ENCODE data around the gene TMEM51. TPM values are rescaled to one million over a fixed set of nuclear protein-coding genes. Genes with fewer than 3 reads are reported as not detected.

TMEM51 gene
- total RNA-seq, 1 donor from 2014 or later, result 0.81 TPM

- Mint-ChIP-seq H3K27ac (ENCODE audit: unreplicated experiment) (no peak overlapping the region), H3K4me3 (ENCODE audit: unreplicated experiment) (no peak overlapping the region), H3K4me1 (ENCODE audit: unreplicated experiment) (peaks cover 6% of the 10 kb centered on the region), H3K9me3 (ENCODE audit: unreplicated experiment) (no peaks in the 10 kb centered on the region), H3K36me3 (ENCODE audit: unreplicated experiment) (no peaks in the 10 kb centered on the region), H3K27me3 (ENCODE audit: unreplicated experiment) (peaks cover 13% of the 10 kb centered on the region)
- DNase-seq (ENCODE audit: extremely low spot score, unreplicated experiment), result no peak
- TF ChIP-seq, protein P1, sequence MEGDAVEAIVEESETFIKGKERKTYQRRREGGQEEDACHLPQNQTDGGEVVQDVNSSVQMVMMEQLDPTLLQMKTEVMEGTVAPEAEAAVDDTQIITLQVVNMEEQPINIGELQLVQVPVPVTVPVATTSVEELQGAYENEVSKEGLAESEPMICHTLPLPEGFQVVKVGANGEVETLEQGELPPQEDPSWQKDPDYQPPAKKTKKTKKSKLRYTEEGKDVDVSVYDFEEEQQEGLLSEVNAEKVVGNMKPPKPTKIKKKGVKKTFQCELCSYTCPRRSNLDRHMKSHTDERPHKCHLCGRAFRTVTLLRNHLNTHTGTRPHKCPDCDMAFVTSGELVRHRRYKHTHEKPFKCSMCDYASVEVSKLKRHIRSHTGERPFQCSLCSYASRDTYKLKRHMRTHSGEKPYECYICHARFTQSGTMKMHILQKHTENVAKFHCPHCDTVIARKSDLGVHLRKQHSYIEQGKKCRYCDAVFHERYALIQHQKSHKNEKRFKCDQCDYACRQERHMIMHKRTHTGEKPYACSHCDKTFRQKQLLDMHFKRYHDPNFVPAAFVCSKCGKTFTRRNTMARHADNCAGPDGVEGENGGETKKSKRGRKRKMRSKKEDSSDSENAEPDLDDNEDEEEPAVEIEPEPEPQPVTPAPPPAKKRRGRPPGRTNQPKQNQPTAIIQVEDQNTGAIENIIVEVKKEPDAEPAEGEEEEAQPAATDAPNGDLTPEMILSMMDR (IDR thresholded peaks at IDR 0.05), result no peak
Measured at GRCh38 chr1:15187175-15188129, 33.9 kb downstream of the TMEM51 start.

DNA sequence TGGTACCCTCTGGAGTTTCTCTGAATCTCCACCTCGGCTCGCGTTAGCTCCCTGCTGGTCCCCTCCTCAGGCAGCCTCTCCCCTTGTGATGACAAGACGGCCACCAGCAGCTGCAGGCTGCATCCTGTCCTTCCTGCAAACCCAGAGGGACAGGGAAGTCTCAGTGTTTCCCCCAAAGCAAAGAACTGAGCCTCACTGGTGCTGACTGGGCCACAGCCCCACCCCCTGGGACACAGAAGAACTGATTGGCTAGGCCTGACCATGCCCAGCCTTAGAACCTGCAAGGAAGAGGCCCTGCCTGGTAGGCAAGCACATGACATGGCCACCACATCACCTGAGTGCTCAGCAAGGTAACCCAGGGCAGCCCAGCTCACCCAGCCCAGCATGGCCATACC lies 34.6 kb downstream of the TMEM51 start:
- H3K27me3 Mint-ChIP-seq (ENCODE audit: unreplicated experiment), result peaks cover 13% of the 10 kb centered on the region
- DNase-seq (ENCODE audit: extremely low spot score, unreplicated experiment), result no peak
- no peak overlapping the region for H3K27ac Mint-ChIP-seq (ENCODE audit: unreplicated experiment)
- TF ChIP-seq, protein P1 (IDR thresholded peaks at IDR 0.05), result no peak
- peaks cover 6% of the 10 kb centered on the region for H3K4me1 Mint-ChIP-seq (ENCODE audit: unreplicated experiment)
- H3K36me3 Mint-ChIP-seq (ENCODE audit: unreplicated experiment), result no peaks in the 10 kb centered on the region
- H3K4me3 Mint-ChIP-seq (ENCODE audit: unreplicated experiment), result no peak overlapping the region
- H3K9me3 Mint-ChIP-seq (ENCODE audit: unreplicated experiment), result no peaks in the 10 kb centered on the region

GRCh38 chr1:15188678-15189077 lies 35.1 kb downstream of the TMEM51 start:
- Mint-ChIP-seq H3K27me3 (ENCODE audit: unreplicated experiment) (peaks cover 13% of the 10 kb centered on the region), H3K9me3 (ENCODE audit: unreplicated experiment) (no peaks in the 10 kb centered on the region), H3K4me3 (ENCODE audit: unreplicated experiment) (no peak overlapping the region), H3K4me1 (ENCODE audit: unreplicated experiment) (peaks cover 6% of the 10 kb centered on the region), H3K27ac (ENCODE audit: unreplicated experiment) (no peak overlapping the region), H3K36me3 (ENCODE audit: unreplicated experiment) (no peaks in the 10 kb centered on the region)
- no peak for DNase-seq (ENCODE audit: extremely low spot score, unreplicated experiment)
- TF ChIP-seq, protein P1 (IDR thresholded peaks at IDR 0.05), result no peak

GRCh38 chr1:15189692-15190370 lies 36.3 kb downstream of the TMEM51 start:
- Mint-ChIP-seq H3K4me1 (ENCODE audit: unreplicated experiment) (peaks cover 6% of the 10 kb centered on the region), H3K27ac (ENCODE audit: unreplicated experiment) (no peak overlapping the region), H3K36me3 (ENCODE audit: unreplicated experiment) (no peaks in the 10 kb centered on the region), H3K9me3 (ENCODE audit: unreplicated experiment) (no peaks in the 10 kb centered on the region), H3K27me3 (ENCODE audit: unreplicated experiment) (peaks cover 11% of the 10 kb centered on the region), H3K4me3 (ENCODE audit: unreplicated experiment) (no peak overlapping the region)
- no peak for DNase-seq (ENCODE audit: extremely low spot score, unreplicated experiment)
- TF ChIP-seq, protein P1 (IDR thresholded peaks at IDR 0.05), result no peak

- Mint-ChIP-seq H3K4me1 (ENCODE audit: unreplicated experiment) (peaks cover 6% of the 10 kb centered on the region), H3K9me3 (ENCODE audit: unreplicated experiment) (no peaks in the 10 kb centered on the region), H3K27me3 (ENCODE audit: unreplicated experiment) (peaks cover 10% of the 10 kb centered on the region), H3K4me3 (ENCODE audit: unreplicated experiment) (no peak overlapping the region), H3K27ac (ENCODE audit: unreplicated experiment) (no peak overlapping the region), H3K36me3 (ENCODE audit: unreplicated experiment) (no peaks in the 10 kb centered on the region)
- DNase-seq (ENCODE audit: extremely low spot score, unreplicated experiment), result no peak
- TF ChIP-seq, protein P1 (IDR thresholded peaks at IDR 0.05), result no peak
Measured at GRCh38 chr1:15191267-15191666, 37.7 kb downstream of the TMEM51 start.
